ENCODE results near the gene CMSS1.

- no peak for TF ChIP-seq NR2F2 (IDR thresholded peaks at IDR 0.05)
- TF ChIP-seq CTCF (IDR thresholded peaks at IDR 0.05; ENCODE audit: low read depth, low read length, missing input control), result no peak
- TF ChIP-seq SP1 (IDR thresholded peaks at IDR 0.05), result no peak
- TF ChIP-seq GABPA (IDR thresholded peaks at IDR 0.05 in 1 of 2, conservative IDR thresholded peaks at IDR 0.05 in 1 of 2), result no peak
- TF ChIP-seq RAD21 (IDR thresholded peaks at IDR 0.05), result no peak
- no peak for TF ChIP-seq REST (IDR thresholded peaks at IDR 0.05)
- no peak for TF ChIP-seq ZBTB33 (IDR thresholded peaks at IDR 0.05)
- no peak for TF ChIP-seq MAX (IDR thresholded peaks at IDR 0.05)
- TF ChIP-seq TAF1 (conservative IDR thresholded peaks at IDR 0.05), result no peak
These were observed 86.2 kb downstream of the CMSS1 start for GRCh38 chr3:99903869-99904268.
